GM21447 (cell line): ENCODE data around the gene FOXC1.

ENCODE experiments used
- ATAC-seq: cut with Tn5 transposase; IDR thresholded peaks from one replicate; pipeline ENCODE4 v1.9.1; 2021; ENCODE audit not compliant: unreplicated experiment

Gene FOXC1

DNA sequence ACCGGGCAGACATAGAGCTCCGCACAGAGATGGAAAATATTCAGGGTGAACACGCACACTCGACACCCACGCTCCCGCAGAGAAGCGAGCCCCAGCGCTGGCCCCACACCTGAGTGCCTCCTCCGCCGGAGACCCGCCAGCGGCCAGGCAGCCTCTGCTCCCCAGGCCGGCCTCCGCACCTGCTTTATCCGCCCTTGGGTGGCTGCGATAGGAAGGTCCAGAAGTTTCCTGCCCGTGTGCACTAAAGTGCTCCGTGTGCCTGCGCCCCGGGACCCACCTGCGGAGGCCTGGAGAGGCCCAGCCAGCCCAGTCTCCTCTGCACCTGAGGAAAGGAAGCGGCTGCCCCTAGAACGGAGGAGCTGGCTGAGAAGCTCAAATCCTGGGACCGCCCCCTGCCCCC lies 10.8 kb upstream of the FOXC1 start:
- no peak for ATAC-seq

DNA sequence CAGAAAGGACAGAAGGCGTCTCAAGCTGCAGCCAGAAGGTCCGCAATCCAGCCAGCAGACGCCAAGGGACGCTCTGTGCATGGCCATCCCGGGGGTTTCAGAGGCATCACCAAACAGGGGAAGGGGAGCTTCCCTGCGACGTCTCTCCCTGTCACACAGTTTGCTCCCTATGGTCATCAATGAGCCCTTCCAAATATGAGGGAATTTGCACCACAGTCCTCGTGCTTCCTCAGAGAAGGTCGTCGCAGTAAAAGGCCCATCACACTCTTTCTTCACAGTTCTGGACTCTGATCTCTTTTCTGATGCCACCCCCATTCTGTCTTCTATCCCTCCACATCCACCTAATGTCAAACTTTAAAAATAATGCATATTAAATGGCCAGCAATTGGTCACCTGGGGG lies 10.2 kb upstream of the FOXC1 start:
- ATAC-seq: no peak

DNA sequence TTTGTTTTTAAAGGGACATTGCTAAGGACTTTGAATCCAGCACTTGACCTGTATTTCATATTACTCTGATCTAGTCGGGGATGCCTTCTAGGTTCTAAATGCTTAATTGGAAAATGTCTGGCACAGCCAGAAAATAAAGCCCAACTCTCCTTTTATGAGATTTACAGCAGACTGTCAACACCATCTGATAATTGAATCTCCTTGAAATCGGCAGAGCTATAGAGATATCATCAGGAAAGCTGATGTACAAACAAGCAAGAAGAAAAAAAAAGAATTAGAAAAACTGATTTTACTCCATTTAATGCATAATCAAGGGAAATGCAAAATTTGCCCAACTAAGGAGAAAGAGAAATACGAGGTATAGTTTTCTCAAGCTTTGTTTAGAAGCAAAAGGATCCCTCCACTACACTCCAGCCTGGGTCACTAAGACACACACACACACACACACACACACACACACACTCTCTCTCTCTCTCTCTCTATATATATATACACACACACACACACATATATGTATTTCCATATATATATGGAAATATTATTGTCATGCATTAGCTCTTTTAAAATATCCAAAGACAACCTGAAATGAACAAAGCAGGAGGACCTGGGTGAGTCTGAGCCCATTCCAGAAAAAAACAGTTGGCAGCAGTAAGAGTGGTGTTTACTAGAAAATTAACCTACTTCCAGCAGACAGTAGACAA lies 9.5 kb upstream of the FOXC1 start:
- ATAC-seq: no peak

DNA sequence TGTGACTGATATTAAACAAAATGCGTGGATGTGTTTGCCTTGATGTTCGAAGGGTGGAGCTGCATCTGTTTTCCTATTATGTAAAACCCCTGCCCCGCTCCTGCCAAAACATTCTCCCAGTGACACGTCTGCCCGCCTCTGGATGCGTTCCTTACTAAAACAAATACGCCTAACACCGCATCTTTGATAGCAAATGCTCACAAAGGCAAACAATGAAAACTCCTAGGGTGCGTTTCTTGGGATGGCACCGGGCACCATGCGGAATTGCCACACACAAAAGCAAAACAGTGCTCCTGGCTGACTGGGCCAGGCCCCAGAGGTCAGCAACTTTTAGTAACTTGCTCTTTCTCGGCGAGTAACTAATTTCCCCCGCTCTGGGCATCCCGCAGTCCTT lies 9.0 kb upstream of the FOXC1 start:
- ATAC-seq: no peak

DNA sequence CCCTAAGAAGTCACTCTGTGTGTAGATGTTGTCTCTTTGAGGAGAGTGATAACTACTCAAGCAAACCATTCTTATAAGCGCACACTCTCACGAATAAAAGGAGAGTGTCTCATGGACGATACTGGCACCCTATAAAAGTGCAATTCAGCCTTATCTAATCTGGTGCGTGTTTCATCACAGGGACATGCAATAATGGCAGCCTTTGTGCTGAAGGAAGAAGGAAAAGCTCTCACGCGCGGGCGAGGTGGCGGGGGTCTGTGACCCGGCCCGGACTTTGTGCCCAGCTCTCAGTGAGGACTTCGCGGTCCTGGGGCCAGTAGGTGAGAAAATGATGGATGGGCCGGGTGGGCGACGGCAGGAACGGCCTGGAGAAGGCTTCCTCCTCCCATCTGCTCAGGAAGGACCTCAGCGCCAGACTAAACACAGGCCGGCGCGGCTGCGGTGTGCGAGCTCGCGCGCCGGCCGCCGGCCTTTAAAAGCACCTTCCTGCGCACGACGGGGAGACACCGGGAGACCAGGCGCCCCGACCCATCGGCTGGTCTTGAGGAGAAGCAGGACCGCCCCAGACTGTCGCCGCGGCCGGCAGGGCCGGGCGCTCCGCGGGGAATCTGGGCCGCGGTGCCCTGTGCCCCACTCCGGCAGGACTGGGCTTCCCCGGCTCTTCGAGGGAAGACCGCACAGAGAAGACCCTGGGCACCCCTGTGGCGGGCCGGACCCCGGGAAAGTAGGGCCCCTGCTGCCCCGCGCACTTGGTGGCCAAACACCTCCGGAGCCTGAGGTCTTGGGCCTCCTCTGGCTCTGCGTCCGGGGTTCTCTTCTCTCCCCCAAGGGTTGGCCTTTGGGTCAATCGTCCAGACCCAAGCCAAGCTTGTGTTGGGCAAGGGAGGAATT lies 8.3 kb upstream of the FOXC1 start:
- no peak for ATAC-seq

DNA sequence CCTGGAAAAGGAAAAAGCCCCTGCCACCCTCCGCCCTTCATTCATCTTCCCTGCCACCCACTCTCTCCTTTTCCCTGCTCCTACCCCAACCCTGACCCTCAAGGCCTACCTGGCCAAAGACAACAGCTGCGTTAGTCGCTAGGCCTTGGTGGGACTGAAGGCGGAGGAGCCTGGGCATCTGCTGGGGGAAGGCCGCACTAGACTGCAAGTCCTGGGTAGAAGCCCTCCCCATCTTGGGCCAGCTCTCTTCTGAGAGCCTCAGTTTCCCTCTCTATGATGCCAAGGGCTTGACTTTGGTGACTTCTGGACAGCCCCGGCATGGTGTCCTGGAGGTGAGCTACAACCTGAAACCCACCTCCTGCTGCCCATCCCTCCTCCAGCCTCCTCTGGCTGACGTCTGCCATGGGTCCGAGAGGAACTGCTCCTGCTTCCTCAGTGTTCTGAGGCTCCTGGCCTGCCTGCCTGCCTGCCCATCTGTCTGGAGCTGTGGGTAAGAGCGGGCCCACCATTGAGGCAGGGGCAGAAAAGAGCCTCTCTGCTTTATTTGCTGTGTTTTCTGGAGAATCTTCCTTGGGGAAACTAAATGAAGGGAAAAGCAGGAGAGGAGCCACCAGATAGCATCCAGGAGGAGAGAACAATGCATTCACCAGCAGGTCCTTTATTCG lies 7.5 kb upstream of the FOXC1 start:
- no peak for ATAC-seq

DNA sequence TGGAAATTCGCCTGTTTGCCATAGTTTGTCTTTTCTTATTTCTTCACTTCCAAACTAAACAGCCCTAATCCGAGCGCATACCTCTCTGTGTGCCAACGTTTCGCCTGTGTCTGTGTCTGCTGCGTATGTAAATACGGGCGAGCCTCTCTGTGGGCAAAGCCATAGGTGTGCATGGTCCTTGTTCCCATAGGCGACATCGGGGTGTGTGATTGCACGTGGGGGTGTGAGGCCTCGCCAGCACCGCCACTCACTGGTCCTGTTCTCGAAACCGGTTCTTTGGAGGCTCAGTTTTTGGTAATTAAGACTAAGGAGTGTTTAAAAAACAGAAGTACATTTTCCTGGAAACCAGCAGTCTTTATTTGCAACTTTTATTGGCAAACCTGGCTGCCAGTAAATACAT lies 6.0 kb upstream of the FOXC1 start:
- ATAC-seq: no peak

DNA sequence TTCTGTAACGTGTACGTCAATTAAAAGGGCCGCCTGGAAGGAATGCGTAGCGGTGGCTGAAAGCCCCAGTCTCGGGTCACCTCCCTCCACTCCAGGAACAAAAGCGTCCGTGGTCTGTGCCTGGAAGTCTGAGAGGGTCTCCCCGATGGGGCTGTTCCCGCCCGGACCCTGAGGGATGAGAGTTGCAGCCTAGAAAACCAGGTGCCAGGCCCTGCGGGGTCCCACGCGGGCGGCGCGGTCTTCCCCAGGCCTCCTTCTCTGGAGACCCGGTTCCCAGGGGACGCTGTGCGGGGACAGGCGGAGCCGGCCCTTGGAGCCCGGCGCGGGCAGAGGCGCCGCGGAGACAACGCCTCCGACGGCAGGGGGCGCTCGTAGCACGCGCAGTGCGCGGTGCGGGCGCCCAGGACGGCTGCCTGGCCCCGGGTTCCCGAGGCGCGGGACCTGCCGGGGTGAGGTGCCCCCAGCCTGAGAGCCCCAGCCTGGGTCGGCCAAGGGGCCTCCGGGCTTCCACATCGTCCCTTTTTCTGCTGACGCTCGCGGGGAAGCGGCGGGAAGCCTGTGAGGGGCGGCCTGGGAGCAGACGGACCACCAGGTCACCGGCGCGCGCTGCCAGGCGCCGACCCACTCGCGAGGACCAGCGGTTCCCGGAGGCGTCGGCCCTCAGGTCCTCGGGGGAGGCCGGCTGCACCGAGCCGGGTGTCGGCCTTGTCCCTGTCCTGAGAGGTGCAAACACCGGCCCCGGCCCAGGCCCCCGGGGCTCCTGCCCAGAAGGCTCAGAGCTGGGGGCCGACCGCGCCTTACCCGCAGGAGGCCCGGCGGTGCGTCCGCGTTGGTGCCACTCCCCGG lies 5.3 kb upstream of the FOXC1 start:
- no peak for ATAC-seq

DNA sequence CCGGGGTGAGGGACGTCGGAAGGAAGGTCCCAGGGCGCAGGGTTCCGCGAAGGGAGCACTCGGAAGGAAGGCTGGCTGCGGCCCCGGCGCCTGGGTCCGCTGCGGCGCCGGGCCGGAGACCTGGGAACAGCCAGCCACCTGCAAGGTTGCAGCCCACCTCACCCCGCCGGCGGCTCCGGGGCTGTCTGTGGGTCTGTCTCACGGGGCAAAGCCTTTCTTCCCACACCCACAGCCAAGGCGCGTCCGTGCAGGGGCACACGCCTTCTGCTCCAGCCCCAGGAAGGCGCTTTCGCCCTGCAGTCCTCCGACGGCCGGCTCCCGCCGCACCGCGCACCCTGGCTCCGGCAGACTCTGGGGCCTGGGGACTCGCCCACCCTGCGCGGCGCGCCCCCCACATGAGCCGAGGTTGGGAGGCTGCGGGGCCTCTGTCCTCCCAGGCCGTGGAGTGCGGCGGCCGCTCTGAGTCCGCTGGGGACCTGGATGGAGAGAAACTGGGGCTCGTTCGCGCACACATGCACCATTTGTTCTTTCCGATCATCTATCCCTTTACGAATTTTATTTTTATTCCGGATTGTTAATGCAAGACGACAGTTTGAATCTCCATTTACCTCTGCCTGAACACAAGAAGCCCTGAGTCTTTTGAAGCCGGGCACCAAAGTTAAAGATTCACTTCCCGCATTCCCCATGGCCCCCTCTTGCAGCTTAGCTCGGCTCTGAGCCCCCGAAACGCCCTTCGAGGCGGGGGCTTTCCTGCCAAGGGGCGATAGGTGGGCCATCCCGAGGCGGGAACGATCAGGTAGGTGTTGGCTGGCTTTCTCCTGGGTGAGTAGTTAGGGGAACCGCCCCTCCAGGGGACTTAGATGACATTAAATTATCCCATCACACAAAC lies 4.5 kb upstream of the FOXC1 start:
- ATAC-seq: no peak

DNA sequence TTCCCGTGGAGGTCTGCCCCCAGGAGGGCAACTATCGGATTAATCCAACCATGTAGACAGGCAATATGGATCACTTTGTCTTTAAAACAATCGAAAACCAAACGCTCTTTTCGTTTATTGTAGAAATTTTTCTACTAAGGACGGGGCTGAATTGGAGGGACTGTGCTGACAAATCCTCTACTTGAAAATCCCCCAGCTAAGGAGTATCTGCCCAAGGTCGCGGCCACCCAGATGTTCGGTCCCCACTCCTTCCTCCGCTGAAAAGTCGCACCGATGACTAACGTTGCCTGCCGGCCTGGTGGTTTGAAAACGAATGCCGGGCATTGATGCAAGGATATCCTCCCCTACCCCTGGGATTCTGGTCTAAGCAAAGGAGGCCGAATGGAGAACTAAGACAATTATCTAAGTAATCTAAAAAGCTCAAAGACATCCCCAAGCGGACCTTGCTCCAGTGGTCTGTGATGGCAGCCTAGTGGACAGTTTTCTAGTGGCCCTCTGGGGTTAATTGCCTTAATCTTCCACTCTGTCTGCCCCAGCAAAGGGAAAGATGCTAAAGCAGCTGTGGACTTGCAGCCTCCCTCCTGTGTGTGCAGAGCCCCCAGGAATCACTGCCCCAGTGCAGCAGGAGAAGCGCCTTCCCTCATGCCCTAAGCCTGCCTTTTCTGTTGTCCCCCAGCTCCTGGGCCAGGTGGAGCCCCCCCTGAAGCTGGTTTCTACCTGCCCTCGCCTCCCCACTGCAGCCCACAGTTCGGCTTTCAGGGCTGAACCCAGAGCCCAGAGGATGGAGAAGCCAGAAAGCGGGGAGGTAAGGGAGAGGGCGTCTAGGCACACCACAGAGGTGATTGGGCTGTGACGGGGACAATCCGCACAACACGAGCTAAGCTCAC lies 3.6 kb upstream of the FOXC1 start:
- ATAC-seq: no peak

DNA sequence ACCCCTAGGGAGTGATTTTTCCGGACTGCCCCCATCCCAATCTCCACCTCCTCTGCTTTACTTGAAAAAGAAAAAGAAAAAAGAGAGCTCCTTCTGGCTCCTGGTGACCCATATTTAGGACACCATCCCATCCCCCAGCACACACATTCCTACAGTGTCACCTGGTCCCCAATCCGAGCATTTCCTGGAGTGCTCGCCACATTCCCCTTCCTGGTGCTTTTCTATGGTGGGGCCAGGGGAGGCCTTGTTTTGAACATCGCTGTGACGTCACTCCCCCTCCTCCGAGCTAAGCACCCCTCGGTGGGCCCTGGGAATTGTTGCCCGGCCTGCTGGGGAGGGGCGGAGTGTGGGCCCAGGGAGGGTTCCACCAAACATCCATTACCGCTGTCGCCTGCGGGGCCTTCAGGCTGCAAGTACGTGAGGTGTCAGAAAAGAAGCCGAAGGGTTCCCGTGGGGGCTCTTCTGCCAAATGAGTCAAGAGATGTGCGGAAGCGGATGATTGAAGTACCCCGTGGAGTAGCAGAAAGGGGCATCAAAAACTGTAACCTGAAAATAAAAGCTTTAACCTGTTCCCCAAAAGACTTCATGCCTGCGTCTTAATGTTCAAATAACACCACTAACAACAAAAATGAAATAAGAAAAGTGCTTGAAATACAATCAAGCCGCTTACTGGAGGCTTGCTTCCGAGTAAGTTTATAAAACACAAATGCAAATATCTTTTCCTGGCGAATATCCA lies 2.8 kb upstream of the FOXC1 start:
- ATAC-seq: no peak

DNA sequence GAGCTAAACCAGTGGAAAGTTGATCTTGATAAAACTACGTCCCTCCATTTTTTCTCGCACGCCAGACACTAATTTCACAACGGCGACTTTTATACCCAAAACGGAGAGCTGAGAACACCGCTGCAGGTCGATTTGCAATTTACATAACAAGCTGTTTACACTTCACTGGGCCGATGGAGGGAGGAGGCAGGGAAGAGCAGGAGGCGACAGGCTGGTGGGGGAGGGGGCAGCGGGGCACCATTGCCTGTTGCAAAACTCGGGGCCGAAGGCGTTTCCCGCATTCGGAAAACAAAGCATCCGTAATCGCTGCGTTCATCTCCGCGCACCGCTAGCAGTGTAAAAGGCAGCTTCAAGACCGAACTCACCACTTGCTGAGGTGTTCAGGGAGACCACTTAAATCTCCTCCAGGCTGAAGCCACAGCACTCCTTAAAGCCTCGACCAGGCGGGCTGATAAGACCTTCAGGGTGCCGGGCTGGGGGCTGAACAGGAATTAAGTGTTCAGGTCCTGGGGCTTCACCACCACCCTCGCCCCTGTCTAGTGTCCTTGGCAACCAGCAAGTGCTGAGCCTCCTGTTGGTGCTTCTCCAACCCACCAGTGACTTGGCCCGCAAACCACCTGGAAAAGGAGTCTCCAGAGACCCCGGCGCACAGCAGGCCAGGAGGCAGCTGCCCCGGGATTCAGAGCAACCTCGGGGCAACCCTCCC lies 2.0 kb upstream of the FOXC1 start:
- no peak for ATAC-seq

DNA sequence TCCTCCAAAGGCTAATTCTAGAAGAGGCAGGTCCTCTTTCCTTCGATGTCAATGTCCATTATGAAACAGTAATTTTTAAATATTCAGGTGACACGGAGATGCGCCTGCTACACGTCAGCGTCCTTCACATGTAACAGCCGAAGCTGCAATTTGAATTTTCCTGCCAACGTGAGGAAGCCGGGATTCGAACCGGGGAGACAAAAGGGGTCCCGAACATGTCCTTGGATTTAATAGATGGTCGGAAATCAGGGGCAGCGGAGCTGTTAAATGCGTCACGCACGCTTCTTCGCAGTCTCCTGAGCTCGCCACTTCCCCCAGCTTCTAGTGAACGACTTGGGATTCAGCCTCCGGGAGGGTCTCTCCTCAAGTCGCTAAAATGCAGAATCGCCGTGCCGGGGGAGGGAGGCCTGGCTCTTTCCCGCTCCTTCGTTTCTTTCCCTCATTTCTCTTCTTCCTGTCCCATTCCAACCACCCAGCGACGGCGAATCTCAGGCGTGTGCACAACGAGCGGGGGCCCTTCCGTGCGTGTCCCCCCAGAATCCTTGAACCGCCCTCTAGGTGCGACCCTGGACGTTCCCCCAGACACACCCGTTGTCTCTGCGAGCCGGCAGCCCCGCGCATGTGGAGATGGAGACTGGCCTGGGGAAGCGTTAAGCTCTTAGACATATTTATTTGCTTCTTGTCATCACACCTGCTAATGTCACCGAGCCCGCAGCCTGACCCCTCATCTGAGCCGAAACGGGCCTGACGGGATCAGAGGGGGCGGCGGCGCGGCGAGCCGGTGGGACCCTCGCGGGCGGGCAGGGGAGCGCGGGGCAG lies 1.3 kb upstream of the FOXC1 start:
- no peak for ATAC-seq

DNA sequence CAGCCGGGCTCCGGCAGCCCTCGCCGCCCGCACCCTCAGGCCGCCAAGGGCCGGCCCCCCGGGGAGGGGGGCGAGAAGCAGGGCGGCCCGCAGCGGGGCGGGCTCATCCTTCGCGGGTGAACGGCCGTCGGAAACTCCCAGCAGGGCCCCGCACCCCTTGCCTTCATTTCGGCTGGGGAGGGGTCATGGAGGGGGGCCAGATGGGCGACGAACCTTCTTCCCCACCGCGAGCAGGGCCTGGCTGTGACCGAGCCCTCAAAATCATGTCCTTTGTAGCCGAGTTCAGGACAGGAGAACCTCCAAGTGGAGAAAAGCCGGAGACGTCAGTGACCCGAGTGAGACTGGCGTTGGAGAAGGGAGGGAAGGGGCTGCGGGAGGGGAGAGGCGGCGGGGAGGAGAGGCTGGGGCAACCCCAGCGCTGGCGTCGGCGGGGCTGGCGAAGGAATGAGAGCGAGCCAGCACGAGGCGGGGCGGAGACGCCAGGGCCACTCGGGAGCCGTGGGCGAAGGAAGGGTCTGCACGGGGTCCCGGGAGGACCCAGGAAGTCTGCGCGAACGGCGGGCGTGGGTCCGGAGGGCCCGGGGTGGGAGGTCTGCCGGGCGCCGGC lies 571 bp upstream of the FOXC1 start:
- no peak for ATAC-seq

DNA sequence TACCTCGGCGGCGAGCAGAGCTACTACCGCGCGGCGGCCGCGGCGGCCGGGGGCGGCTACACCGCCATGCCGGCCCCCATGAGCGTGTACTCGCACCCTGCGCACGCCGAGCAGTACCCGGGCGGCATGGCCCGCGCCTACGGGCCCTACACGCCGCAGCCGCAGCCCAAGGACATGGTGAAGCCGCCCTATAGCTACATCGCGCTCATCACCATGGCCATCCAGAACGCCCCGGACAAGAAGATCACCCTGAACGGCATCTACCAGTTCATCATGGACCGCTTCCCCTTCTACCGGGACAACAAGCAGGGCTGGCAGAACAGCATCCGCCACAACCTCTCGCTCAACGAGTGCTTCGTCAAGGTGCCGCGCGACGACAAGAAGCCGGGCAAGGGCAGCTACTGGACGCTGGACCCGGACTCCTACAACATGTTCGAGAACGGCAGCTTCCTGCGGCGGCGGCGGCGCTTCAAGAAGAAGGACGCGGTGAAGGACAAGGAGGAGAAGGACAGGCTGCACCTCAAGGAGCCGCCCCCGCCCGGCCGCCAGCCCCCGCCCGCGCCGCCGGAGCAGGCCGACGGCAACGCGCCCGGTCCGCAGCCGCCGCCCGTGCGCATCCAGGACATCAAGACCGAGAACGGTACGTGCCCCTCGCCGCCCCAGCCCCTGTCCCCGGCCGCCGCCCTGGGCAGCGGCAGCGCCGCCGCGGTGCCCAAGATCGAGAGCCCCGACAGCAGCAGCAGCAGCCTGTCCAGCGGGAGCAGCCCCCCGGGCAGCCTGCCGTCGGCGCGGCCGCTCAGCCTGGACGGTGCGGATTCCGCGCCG lies 994 bp downstream of the FOXC1 start:
- peak; percentile 20 for ATAC-seq

DNA sequence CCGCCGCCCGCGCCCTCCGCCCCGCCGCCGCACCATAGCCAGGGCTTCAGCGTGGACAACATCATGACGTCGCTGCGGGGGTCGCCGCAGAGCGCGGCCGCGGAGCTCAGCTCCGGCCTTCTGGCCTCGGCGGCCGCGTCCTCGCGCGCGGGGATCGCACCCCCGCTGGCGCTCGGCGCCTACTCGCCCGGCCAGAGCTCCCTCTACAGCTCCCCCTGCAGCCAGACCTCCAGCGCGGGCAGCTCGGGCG lies 1.5 kb downstream of the FOXC1 start:
- no peak for ATAC-seq
